ENCODE data around the gene KCNT1.

DNA sequence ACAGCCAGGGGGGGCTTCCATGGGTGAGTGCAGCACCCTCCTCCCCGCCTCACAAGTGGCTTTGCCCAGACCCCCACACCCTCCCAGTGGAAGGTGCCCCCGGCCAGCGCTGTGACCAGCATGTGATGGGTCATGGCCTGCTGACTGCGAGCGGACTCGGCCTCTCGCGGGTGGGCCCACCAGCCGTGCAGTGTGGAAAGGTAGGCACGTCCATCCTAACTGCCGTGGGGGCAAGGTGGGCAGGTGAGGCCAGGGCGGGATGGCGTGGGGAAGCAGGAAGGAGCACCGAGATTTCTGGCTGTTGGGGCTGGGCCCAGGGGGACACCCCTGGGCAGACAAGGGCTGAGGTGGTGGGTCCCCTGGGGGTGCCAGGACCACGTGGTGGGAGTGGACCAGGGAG, 14.8 kb upstream of the KCNT1 start:
- TF ChIP-seq, protein P1, sequence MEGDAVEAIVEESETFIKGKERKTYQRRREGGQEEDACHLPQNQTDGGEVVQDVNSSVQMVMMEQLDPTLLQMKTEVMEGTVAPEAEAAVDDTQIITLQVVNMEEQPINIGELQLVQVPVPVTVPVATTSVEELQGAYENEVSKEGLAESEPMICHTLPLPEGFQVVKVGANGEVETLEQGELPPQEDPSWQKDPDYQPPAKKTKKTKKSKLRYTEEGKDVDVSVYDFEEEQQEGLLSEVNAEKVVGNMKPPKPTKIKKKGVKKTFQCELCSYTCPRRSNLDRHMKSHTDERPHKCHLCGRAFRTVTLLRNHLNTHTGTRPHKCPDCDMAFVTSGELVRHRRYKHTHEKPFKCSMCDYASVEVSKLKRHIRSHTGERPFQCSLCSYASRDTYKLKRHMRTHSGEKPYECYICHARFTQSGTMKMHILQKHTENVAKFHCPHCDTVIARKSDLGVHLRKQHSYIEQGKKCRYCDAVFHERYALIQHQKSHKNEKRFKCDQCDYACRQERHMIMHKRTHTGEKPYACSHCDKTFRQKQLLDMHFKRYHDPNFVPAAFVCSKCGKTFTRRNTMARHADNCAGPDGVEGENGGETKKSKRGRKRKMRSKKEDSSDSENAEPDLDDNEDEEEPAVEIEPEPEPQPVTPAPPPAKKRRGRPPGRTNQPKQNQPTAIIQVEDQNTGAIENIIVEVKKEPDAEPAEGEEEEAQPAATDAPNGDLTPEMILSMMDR (IDR thresholded peaks at IDR 0.05; ENCODE audit: poor library complexity): no peak
- TF ChIP-seq EZH2 (IDR thresholded peaks at IDR 0.05; ENCODE audit: borderline replicate concordance): no peak

All from hepatocyte (in vitro differentiated cells).